Stimulated activated CD4-positive, alpha-beta T cell treated with anti-CD3 and anti-CD28 coated beads, Interleukin-1b, Interleukin-23, amount 100 ng/mL, for 4 hours (primary cell): ENCODE measurements around the gene COPS6.
A peak's percentile ranks its signal among the peaks of the same experiment; 100 is the strongest.

Experiments used
- DNase-seq, 2 donors: peaks; one replicate each; pipeline ENCODE4 v3.0.0-alpha.2; 2020; ENCODE audit warnings: low read depth in 2 of 2

The COPS6 gene

GRCh38 chr7:100088621-100089457 lies at the start of gene COPS6:
TSS of gene COPS6 (plus strand) at chr7:100088969. CDS start at chr7:100088991, 22 bp downstream.
- peak; percentile 85 to 90 for DNase-seq

- DNase-seq: no peak
Measured at GRCh38 chr7:100040575-100040974, 48.2 kb upstream of the COPS6 start.

GRCh38 chr7:100044718-100045117 lies 44.1 kb upstream of the COPS6 start:
- DNase-seq: no peak

GRCh38 chr7:100048680-100049079 lies 40.1 kb upstream of the COPS6 start:
- DNase-seq: no peak

GRCh38 chr7:100049441-100050291 lies 39.1 kb upstream of the COPS6 start, which contains the start of gene ZSCAN21:
TSS of gene ZSCAN21 (plus strand) at chr7:100049774. CDS start at chr7:100057007, 7,233 bp downstream.
- DNase-seq: peak; percentile 73 to 84

- no peak for DNase-seq
Measured at GRCh38 chr7:100051611-100052010, 37.2 kb upstream of the COPS6 start.

GRCh38 chr7:100053215-100053614 lies 35.6 kb upstream of the COPS6 start:
- peak in 1 of 2 donors; percentile 6 for DNase-seq

- no peak for DNase-seq
Measured at GRCh38 chr7:100057006-100057405, 31.8 kb upstream of the COPS6 start.

- no peak for DNase-seq
Measured at GRCh38 chr7:100059251-100059739, 29.5 kb upstream of the COPS6 start.

GRCh38 chr7:100061518-100062193 lies 27.1 kb upstream of the COPS6 start:
- no peak for DNase-seq

GRCh38 chr7:100063376-100063775 lies 25.4 kb upstream of the COPS6 start:
- no peak for DNase-seq

- no peak for DNase-seq
Measured at GRCh38 chr7:100064162-100064561, 24.6 kb upstream of the COPS6 start.

GRCh38 chr7:100065452-100066186 lies 23.1 kb upstream of the COPS6 start:
- no peak for DNase-seq

- no peak for DNase-seq
Measured at GRCh38 chr7:100066953-100067352, 21.8 kb upstream of the COPS6 start.

- DNase-seq: no peak
Measured at GRCh38 chr7:100069991-100070390, 18.8 kb upstream of the COPS6 start.

GRCh38 chr7:100071018-100071723 lies 17.6 kb upstream of the COPS6 start:
- DNase-seq: no peak

- no peak for DNase-seq
Measured at GRCh38 chr7:100072462-100072861, 16.3 kb upstream of the COPS6 start.

GRCh38 chr7:100074841-100075240 lies 13.9 kb upstream of the COPS6 start:
- DNase-seq: no peak

GRCh38 chr7:100075418-100075817 lies 13.4 kb upstream of the COPS6 start:
- DNase-seq: no peak

- DNase-seq: no peak
Measured at GRCh38 chr7:100077205-100077604, 11.6 kb upstream of the COPS6 start.
